GM15510 (cell line): ENCODE results near the gene DHX34.

Experiments used
- POLR2A ChIP-seq: IDR thresholded peaks from 3 replicates; pipeline ENCODE4 v1.6.1; 2011; ENCODE audit warnings: borderline replicate concordance; ENCODE audit not compliant: insufficient read length; ENCODE audit errors: extremely low read depth

DHX34 gene, protein sequence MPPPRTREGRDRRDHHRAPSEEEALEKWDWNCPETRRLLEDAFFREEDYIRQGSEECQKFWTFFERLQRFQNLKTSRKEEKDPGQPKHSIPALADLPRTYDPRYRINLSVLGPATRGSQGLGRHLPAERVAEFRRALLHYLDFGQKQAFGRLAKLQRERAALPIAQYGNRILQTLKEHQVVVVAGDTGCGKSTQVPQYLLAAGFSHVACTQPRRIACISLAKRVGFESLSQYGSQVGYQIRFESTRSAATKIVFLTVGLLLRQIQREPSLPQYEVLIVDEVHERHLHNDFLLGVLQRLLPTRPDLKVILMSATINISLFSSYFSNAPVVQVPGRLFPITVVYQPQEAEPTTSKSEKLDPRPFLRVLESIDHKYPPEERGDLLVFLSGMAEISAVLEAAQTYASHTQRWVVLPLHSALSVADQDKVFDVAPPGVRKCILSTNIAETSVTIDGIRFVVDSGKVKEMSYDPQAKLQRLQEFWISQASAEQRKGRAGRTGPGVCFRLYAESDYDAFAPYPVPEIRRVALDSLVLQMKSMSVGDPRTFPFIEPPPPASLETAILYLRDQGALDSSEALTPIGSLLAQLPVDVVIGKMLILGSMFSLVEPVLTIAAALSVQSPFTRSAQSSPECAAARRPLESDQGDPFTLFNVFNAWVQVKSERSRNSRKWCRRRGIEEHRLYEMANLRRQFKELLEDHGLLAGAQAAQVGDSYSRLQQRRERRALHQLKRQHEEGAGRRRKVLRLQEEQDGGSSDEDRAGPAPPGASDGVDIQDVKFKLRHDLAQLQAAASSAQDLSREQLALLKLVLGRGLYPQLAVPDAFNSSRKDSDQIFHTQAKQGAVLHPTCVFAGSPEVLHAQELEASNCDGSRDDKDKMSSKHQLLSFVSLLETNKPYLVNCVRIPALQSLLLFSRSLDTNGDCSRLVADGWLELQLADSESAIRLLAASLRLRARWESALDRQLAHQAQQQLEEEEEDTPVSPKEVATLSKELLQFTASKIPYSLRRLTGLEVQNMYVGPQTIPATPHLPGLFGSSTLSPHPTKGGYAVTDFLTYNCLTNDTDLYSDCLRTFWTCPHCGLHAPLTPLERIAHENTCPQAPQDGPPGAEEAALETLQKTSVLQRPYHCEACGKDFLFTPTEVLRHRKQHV

DNA sequence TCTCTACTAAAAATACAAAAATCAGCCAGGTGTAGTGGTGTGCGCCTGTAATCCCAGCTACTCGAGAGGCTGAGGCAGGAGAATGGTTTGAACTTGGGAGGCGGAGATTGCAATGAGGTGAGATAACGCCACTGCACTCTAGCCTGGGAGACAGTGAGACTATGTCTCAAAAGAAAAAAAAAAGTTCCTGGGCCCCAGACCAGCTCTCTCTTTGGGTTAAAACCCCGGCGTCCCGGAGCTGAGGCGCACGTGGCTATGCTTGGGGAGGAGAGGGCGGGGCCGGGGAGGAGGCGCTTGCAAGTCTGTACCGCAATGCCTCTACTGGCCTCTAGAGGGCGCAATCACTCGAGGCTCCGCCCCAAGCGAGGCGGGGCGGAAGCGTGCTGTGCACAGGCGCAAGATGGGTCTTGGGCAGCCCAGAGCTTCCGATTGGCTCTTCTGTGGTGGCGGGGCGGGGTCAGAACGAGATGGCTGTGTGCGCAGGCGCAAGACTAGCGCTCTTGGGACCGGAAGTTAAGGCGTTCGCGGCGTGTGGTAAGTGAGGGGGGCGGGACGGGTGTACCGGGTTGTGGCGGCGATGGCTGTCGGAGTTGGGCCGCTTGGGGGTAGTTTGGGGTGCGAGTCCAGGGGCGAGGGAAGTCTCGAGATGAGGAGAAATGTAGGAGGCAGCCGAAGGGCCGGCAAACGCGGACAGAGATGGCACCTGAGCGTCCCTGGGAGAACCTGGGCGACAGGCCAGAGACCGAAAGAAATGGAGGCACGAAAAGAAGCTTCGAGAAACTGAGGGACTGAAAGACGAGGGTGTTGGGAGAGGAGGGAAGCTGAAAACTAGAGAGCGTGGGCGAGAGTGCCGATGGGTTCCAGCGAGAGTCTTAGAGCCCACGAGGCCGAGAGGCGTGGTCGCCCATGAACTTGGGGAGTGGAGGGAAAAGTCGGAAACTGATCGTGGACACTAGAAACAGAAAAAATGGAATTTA lies at the start of gene DHX34:
TSS of gene DHX34 (plus strand) at position 497 of the 977 bp plus-strand sequence. CDS start 3,716 bp downstream, outside the sequence.
- TF ChIP-seq POLR2A = peak; percentile 76

DNA sequence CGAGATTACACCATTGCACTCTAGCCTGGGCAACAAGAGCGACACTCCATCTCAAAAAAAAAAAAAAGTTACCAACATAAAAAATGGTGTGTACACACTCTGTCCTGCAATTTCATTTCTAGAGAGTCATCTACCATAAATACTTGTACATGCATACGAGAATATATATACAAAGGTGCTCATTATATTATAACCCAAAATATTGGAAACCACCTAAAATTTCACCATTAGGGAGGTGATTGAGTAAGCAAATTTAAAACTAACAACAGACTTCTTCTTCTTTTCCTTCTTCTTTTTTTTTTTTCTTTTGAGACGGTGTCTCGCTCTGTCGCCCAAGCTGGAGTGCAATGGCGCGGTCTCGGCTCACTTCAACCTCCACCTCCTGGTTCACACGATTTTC lies 46.9 kb upstream of the DHX34 start:
- TF ChIP-seq POLR2A = no peak

DNA sequence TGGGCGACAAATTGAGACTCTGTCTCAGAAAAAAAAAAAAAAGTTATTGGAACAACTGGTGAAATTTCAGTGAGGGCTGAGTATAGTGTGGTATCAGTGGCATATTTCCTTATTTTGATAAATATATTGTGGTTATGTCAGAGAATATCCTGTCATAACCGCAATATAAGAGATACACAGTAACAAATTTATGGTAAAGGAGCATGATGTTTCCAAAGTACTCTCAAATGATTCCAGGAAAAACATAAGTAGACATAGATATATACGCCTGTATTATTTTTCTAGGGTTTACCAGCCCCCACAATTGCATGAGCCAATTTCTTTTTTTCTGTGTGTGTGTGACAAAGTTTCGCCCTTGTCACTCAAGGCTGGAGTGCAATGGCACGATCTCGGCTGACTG lies 45.1 kb upstream of the DHX34 start:
- no peak for TF ChIP-seq POLR2A

DNA sequence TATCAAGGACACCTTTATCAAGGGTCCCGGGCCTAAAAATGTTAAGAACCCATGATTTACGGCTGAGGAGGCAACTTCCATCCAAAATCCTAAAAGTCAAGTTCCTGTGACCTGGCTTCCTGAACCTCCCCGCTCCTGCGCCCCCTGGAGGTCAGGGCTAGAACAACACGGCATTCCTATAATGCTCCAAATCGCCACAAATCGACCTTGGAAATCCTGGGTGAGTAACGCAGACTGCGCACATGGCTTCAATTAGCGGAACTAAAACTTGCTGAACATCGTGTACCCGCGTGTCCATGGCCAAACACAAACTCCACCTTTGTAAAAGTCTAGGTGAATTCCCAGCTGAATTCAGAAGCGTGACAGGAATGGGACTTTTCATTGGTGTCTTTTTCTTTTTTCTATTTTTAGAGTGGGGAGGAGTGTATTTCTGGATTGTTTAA lies 43.8 kb upstream of the DHX34 start:
- no peak for TF ChIP-seq POLR2A

DNA sequence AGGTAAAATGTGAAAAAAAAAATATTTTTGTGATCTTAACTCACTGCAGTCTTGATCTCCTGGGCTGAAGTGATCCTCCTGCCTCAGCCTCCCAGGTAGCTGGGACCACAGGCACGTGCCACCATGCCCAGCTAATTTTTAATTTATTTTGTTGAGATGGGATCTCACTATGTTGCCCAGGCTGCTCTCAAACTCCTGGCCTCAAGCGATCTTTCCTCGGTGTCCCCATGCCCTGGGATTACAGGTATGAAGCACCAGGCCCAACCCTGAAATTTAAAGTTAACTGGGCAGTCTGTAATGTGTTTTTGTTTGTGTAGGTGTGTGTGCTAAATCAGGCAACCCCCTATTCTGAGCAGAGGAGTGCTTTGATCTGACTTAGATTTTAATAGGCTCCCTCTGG lies 42.8 kb upstream of the DHX34 start:
- no peak for TF ChIP-seq POLR2A

DNA sequence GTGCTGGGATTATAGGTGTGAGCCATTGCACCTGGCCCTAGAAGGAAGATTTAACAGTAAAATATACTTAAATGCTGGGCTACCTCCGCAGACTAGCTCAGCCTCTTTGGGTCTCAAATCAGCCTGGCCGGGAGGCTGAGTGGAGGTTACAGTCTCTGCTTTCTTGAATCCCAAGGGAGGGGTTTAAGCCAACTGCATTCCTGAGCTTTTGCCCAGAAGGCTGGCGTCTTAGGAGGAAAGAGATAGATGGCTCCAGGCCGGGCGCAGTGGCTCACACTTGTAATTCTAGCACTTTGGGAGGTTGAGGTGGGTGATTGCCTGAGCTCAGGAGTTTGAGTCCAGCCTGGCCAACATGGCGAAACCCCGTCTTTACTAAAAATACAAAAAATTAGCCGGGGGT lies 40.1 kb upstream of the DHX34 start:
- TF ChIP-seq POLR2A = no peak

DNA sequence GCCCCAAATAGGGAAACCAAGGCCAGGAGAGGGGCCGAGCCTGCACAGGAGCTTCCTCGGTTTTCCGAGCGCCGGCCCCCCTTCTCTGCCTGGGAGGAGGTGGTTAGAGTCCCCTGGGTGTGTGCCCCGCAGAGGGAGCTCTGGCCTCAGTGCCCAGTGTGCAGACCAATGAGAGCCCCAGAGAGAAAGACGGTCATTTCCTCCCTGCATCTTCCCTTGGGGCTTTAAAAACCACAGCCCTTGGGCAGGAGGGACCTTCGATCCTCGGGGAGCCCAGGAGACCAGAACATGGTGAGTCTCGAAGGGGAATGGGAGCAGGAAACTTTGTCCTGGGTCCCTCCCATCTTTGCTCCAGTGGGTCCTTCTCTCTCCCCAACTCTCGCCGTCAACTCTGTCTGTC lies 39.5 kb upstream of the DHX34 start, which contains the start of gene C5AR1:
TSS of gene C5AR1 (plus strand) at position 254 of the 400 bp plus-strand sequence. CDS start at position 289, 35 bp downstream.
- no peak for TF ChIP-seq POLR2A

DNA sequence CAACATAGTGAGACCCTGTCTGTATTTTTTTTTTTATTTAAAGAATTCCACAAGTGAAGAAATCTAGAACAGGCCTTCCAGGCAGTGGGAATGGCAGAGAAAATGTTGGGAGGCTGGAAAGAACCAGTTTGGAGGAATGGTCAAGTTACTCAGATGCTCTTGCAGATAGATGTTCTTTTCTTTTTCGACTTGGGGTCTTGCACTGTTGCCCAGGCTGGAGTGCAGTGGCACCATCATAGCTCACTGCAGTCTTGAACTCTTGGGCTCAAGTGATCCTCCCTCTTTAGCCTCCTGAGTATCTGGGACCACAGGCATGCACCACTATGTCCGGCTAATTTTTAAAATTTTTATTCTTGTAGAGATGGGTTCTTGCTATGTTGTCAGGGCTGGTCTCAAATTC lies 38.8 kb upstream of the DHX34 start:
- no peak for TF ChIP-seq POLR2A

DNA sequence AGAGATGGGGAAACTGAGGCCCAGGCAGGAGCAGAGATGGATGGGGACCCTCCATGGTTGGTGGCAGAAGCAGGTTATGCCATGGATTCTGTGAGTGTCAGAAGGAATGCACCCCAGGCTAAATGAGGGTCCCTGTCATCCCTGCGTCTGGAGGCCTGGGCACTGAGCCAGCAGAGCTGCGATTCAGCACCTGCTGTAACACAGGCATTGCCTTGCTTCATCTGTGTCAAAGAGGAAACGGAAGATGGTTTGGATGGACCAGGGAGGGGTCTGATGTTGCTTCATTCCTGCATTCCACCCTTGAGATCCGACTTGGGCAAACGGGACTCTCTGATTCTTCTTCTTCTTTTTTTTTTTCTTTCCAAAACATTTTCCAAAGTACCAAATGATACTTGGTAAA lies 38.3 kb upstream of the DHX34 start:
- no peak for TF ChIP-seq POLR2A

DNA sequence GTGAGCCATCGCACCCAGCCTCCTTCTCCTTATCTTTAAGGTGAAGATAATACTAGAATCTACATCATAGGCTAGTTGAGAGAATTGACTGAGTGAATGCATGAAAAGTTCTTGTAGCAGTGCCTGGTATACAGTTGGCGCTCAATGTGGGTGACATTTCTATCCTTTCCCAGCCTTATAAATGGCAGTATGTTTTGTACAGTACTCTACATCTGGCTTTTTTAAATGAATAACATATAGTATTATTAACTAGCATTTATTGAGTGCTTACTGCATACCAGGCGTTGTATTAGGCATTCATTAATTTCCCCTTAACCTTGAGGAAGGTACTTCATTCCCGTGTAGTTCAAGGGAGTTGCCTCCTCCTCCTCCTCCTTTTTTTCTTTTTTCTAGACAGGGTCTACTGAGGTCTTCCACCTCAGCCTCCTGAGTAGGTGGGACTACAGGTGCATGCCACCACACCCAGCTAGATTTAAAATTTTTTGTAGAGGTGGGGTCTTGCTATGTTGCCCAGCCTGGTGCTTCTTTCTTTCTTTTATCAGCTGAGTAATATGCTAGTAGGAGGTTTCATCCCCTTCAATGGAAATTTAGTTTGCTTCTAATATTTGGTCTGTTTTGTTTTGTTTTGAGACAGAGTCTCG lies 36.6 kb upstream of the DHX34 start:
- TF ChIP-seq POLR2A = no peak

DNA sequence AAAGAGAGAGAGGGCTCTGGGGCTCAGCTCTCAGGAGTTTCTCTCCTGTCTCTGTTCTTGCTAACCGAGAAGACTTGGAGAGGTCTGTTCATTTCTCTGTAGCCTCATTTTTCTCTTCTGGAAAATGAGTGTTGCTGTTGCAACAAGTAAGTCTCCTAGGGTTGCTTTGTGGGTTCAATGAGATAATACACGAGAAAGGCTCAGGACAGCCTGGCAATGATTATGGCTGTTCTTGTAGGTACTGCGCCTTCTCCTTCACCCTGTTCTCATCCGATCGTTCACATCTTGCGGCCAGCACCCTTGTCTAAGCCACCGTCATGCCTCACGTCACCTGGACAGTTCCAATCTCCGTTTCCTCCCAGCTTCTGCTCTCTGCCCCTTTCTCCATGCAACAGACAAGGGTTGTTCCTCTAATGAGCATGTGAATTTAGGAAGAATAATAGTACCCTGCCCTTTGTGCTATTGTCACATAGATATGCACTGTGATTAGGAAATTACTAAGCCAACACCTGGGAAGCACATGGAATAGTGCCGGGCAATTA lies 35.3 kb upstream of the DHX34 start:
- no peak for TF ChIP-seq POLR2A

DNA sequence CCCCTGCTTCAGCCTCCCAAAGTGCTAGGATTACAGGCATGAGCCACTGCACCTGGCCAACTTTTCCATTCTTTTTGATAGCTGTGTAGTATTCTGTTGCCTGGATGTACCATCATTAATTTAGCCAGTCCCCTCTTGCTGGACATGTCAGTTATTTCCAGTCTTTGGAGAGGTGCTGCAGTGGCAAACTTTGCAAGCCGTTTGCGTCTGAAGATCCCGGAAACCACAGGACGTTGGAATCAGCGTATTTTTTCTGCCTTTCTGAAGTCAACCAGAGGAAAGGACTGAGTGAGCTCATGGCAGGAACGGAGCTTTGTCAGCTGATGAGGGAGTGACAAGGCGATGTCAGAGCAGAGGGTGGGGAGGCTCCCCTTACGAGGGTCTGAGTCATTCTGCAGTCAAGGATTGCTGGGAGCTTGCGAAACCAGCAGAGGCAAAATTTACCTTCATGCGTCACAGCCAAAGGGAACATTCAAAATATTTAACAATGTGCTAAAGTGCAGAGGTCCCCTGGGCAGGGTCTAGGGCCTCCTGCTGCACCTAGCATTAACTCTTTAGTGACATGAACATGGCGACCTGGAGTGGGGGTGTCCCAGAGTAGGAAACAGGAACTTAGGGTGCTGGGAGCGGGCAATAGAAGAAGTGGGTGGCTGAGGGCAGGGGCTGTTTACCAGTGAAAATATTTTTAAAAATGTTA lies 33.8 kb upstream of the DHX34 start:
- TF ChIP-seq POLR2A = no peak
